ENCODE data around the gene DHRSX. TPM values are rescaled to one million over a fixed set of nuclear protein-coding genes. Genes with fewer than 3 reads are reported as not detected.
A peak's percentile ranks its signal among the peaks of the same experiment; 100 is the strongest.
"Not testable (repeated sequence)": the region's sequence is repeated elsewhere in the genome, so short reads cannot be mapped to it uniquely, and the experiment has no call there.

Gene DHRSX
- polyA plus RNA-seq, 2 of the 4 experiments (the other 2 are of a cell fraction): 32.1 to 56.3 TPM

- WGBS (ENCODE audit: missing lambda C conversion rate): 89% methylated on average over 20 of the region's 20 CpGs
- peak in 1 of 2 experiments; percentile 9; a peak in 2 of 6 replicates for ATAC-seq
- no peak overlapping the region for H3K27ac ChIP-seq
- H3K4me2 ChIP-seq: no peak overlapping the region
- CTCF ChIA-PET: no interaction called here
- TF ChIP-seq MYC (IDR thresholded peaks at IDR 0.05; ENCODE audit: borderline replicate concordance, low read length) (no peak), EHF (CRISPR knock-in tag; IDR thresholded peaks at IDR 0.05) (no peak), CHD2 (IDR thresholded peaks at IDR 0.05; ENCODE audit: low read length, partially characterized antibody) (no peak), NPAS2 (CRISPR knock-in tag; IDR thresholded peaks at IDR 0.05; ENCODE audit: borderline replicate concordance) (no peak), RFX5 (IDR thresholded peaks at IDR 0.05) (no peak), REST (IDR thresholded peaks at IDR 0.05) (no peak), FOSL2 (IDR thresholded peaks at IDR 0.05) (no peak), FOSL2 (CRISPR knock-in tag; IDR thresholded peaks at IDR 0.05) (no peak), NFE2L2 (conservative IDR thresholded peaks at IDR 0.05; ENCODE audit: low read length) (no peak), BCL3 (IDR thresholded peaks at IDR 0.05) (no peak), SMC3 (IDR thresholded peaks at IDR 0.05) (no peak), HDAC2 (IDR thresholded peaks at IDR 0.05) (no peak)
- peaks cover 19% of the 10 kb centered on the region; the same call in 2 of the 3 replicates for H3K4me1 ChIP-seq
- no peaks in the 10 kb centered on the region for H3K9me3 ChIP-seq
- FAIRE-seq: no peak
- POLR2A ChIA-PET: no interaction called here
- H3K4me3 ChIP-seq: no peak overlapping the region
- DNase-seq (ENCODE audit: low read depth in 1 of 2, low spot score in 1 of 2): peak in 1 of 2 experiments; percentile 83
Measured at GRCh38 chrX:2474280-2474962, 26.4 kb downstream of the DHRSX start.

DNA sequence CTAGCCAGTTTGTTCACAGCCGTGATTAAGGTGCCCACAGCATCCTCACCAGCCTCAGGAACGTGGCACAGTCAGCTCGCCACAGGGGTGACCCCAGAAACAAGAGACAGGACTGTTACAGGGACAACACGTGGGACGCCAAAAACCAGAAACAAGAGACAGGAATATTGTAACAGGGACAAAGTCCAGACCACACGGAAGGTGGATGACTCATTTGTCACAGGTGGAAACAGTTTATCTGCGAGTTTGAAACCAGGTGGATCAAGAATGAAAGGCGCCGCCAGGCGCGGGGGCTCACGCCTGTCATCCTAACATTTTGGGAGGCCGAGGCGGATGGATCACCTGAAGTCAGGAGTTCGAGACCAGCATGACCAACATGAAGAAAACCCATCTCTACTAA, 27.7 kb downstream of the DHRSX start:
- ATAC-seq: 0 out of 6 replicates have a peak, but pooled peaks of 1 of the 2 experiments have one; percentile 26
- H3K27ac ChIP-seq: peak overlapping the region in 1 of 2 experiments; percentile 51; a peak in 2 of 6 replicates
- H3K9me3 ChIP-seq; POLR2A ChIA-PET; H3K4me3 ChIP-seq; FAIRE-seq; DNase-seq (ENCODE audit: low read depth in 1 of 2, low spot score in 1 of 2); CTCF ChIA-PET; TF ChIP-seq FOSL2 (IDR thresholded peaks at IDR 0.05): not testable (repeated sequence)
- 0 out of 2 replicates have a peak, but pooled peaks have one; percentile 31 for TF ChIP-seq FOSL2 (CRISPR knock-in tag; IDR thresholded peaks at IDR 0.05)
- H3K4me2 ChIP-seq: peak overlapping the region; percentile 8; the same call in 2 of the 3 replicates
- 50% methylated on average over 15 of the region's 15 CpGs for WGBS (ENCODE audit: missing lambda C conversion rate)
- H3K4me1 ChIP-seq: peaks cover 19% of the 10 kb centered on the region; the same call in 2 of the 3 replicates

GRCh38 chrX:2471641-2472040, 29.1 kb downstream of the DHRSX start:
- Histone ChIP-seq H3K4me2 (no peak overlapping the region), H3K27ac (no peak overlapping the region), H3K4me3 (no peak overlapping the region), H3K4me1 (peaks cover 26% of the 10 kb centered on the region), H3K9me3 (no peaks in the 10 kb centered on the region)
- DNase-seq (ENCODE audit: low read depth in 1 of 2, low spot score in 1 of 2) (no peak), ATAC-seq (no peak), FAIRE-seq (no peak)
- 90% methylated on average over 7 of the region's 7 CpGs for WGBS (ENCODE audit: missing lambda C conversion rate)
- CTCF ChIA-PET: no interaction called here
- TF ChIP-seq NR3C1 (IDR thresholded peaks at IDR 0.05) (no peak), ZSCAN20 (CRISPR knock-in tag; IDR thresholded peaks at IDR 0.05) (no peak), JUN (IDR thresholded peaks at IDR 0.05) (no peak), POLR2A (IDR thresholded peaks at IDR 0.05; ENCODE audit: low read length) (no peak), REST (IDR thresholded peaks at IDR 0.05) (no peak), MAZ (IDR thresholded peaks at IDR 0.05; ENCODE audit: borderline replicate concordance, low read depth, low read length) (no peak), CHD2 (IDR thresholded peaks at IDR 0.05; ENCODE audit: low read length, partially characterized antibody) (no peak), NFE2L2 (conservative IDR thresholded peaks at IDR 0.05; ENCODE audit: low read length) (no peak), SMC3 (IDR thresholded peaks at IDR 0.05) (no peak)
- POLR2A ChIA-PET: no interaction called here

DNA sequence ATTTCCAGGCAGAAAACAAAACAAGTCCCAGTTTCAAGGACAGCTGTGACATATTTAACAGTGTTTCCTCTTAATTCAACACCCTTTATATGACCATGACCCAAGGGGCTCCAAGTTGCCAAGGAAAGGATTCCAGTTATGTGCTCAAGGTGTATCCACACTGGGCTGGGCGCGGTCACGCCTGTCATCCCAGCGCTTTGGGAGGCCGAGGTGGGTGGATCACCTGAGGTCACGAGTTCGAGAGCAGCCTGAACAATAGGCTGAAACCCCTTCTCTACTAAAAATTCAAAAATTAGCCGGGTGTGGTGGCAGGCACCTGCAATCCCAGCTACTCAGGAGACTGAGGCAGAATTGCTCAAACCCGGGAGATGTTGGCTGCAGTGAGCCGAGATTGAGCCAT, 29.6 kb downstream of the DHRSX start:
- H3K4me2 ChIP-seq; DNase-seq (ENCODE audit: low read depth in 1 of 2, low spot score in 1 of 2); H3K27ac ChIP-seq; FAIRE-seq; ATAC-seq; H3K4me3 ChIP-seq; CTCF ChIA-PET; H3K9me3 ChIP-seq; POLR2A ChIA-PET: not testable (repeated sequence)
- H3K4me1 ChIP-seq: peaks cover 28% of the 10 kb centered on the region
- WGBS (ENCODE audit: missing lambda C conversion rate): 94% methylated on average over 10 of the region's 10 CpGs

Measured in A549 (cell line).